Measurements from ENCODE around the gene HMGXB3.

HMGXB3 gene

GRCh38 chr5:149981206-149981605 lies 19.3 kb upstream of the HMGXB3 start:
- Histone ChIP-seq H3K9me3 (no peaks in the 10 kb centered on the region), H3K4me2 (no peak overlapping the region), H3K4me3 (no peak overlapping the region), H3K9ac (no peak overlapping the region), H3K27me3 (no peaks in the 10 kb centered on the region), H3K27ac (no peak overlapping the region), H4K20me1 (no peaks in the 10 kb centered on the region), H3K4me1 (peaks cover 13% of the 10 kb centered on the region), H3K36me3 (peaks cover 48% of the 10 kb centered on the region)
- TF ChIP-seq Cebpa-rat (IDR thresholded peaks at IDR 0.05), result no peak

DNA sequence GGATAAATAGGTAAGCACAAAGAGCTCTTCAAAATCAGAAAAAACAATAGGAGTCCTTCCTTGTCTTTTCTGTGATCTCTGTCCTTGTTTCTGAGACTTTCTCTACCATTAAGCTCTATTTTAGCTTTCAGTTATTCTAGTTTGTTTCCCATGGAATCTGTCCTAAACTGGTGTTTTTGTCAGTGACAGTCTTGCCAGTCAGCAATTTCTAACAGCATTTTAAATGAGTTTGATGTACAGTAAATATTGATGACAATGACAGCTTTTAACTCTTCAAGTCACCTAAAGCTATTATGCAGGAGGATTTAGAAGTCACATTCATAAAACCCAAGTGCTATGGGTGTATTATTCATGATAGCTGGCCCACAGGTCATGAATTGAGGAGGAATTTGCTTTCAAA lies 18.0 kb upstream of the HMGXB3 start:
- H3K9me3 ChIP-seq, result no peaks in the 10 kb centered on the region
- peaks cover 8% of the 10 kb centered on the region for H3K4me1 ChIP-seq
- no peak overlapping the region for H3K4me3 ChIP-seq

GRCh38 chr5:149988126-149988525 lies 12.4 kb upstream of the HMGXB3 start:
- Histone ChIP-seq H3K4me1 (no peaks in the 10 kb centered on the region), H4K20me1 (no peaks in the 10 kb centered on the region), H3K4me3 (no peak overlapping the region), H3K9me3 (no peaks in the 10 kb centered on the region), H3K36me3 (0 out of 2 replicates have a peak, but pooled peaks cover 3% of the 10 kb centered on the region), H3K27ac (no peak overlapping the region), H3K9ac (no peak overlapping the region), H3K27me3 (no peaks in the 10 kb centered on the region), H3K4me2 (no peak overlapping the region)
- TF ChIP-seq Cebpa-rat (IDR thresholded peaks at IDR 0.05), result no peak

More for the DNA sequence above, 18.0 kb upstream of the HMGXB3 start:
- TF ChIP-seq Cebpa-rat (IDR thresholded peaks at IDR 0.05), result no peak
- Histone ChIP-seq H4K20me1 (no peaks in the 10 kb centered on the region), H3K27ac (no peak overlapping the region), H3K4me2 (no peak overlapping the region), H3K9ac (no peak overlapping the region), H3K27me3 (no peaks in the 10 kb centered on the region), H3K36me3 (peaks cover 48% of the 10 kb centered on the region)

DNA sequence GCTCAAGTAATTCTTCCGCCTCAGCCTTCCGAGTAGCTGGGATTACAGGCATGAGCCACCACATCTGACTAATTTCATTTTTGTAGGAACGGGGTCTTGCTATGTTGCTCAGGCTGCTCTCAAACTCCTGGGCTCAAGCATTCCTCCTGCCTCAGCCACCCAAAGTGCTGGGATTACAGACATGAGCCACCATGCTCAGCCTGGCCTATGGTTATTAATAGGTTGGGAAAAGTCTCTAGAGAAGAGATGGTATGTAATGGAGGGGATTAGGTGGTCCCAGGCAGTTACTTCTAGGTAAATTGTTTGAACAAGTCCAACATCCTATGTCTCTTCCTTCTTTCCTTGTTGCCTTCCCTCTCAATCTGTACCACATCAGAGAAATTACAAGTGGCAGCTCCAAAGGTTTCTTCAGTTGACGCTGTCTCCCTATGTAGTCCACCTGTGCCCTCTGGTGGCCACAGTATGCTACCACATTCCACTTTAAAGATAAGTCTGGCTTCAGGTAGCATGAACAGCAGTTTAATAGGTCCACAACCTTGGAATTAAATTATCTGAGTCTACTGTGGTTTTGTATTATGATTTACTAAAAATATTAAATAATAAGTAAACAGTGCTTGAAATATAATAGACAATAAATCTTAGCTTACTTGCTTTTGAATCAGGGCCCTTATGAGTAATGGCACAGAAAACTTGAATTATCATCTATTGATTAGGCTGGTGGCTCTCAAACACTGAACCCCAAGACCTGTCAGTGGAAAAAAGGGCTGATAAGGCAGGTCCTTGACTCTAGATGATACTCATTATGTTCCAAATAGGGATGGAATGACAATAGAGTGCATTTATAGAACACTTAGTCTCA lies 9.8 kb upstream of the HMGXB3 start:
- TF ChIP-seq Cebpa-rat (IDR thresholded peaks at IDR 0.05), result no peak
- H3K36me3 ChIP-seq, result peaks cover 10% of the 10 kb centered on the region

GRCh38 chr5:149993471-149993870 lies 7.1 kb upstream of the HMGXB3 start:
- Histone ChIP-seq H3K9ac (no peak overlapping the region), H3K27ac (no peak overlapping the region), H3K4me1 (no peaks in the 10 kb centered on the region), H3K4me2 (no peak overlapping the region), H4K20me1 (no peaks in the 10 kb centered on the region), H3K9me3 (no peaks in the 10 kb centered on the region), H3K36me3 (peaks cover 15% of the 10 kb centered on the region), H3K27me3 (no peaks in the 10 kb centered on the region), H3K4me3 (no peak overlapping the region)
- TF ChIP-seq Cebpa-rat (IDR thresholded peaks at IDR 0.05), result no peak

More for the DNA sequence above, 9.8 kb upstream of the HMGXB3 start:
- Histone ChIP-seq H3K4me3 (no peak overlapping the region), H3K27me3 (no peaks in the 10 kb centered on the region), H3K4me1 (no peaks in the 10 kb centered on the region), H3K4me2 (no peak overlapping the region), H3K9ac (no peak overlapping the region), H4K20me1 (no peaks in the 10 kb centered on the region), H3K9me3 (no peaks in the 10 kb centered on the region), H3K27ac (no peak overlapping the region)

DNA sequence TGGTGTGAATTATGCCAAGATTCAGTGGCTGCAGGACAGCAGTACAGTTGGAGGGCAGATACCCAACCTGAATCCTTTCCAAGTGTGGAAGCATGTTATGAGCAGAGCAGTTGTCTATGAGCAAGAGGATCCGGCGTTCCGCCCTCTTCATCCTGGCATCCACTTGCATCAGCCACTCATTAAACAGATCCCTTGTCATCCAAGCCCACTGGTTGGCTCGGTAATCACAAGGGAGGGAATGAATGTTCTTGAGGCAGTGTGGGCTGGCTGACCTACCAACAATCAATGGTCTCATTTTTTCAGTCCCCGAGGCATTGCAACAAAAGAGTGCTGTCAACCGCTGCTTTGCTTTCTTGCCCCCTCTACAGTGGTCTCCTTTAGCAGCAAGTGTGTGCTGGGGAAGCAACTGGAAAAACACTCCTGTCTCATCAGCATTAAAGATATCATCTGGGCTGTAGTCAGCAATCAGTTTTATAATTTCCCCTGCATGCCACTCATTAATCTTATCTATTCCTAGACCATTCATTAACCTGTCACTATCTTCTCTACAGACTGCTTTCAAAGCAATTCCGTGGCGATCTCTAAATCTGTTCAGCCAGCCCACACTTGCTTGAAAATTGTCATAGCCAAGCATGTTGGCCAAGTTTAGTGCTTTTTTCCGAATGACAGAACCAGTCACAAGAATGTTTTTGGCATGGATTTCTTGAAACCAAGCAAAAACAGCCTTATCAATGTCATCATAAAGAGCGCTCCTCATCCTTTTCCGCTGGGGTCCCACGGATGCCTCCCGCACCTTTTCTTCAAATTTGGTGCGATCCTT lies 4.9 kb upstream of the HMGXB3 start:
- TF ChIP-seq Cebpa-rat (IDR thresholded peaks at IDR 0.05), result no peak
- no peak overlapping the region for H3K4me2 ChIP-seq
- no peak overlapping the region for H3K9ac ChIP-seq
- H3K4me1 ChIP-seq, result peaks cover 11% of the 10 kb centered on the region
- H3K27ac ChIP-seq, result no peak overlapping the region
- H3K36me3 ChIP-seq, result peaks cover 15% of the 10 kb centered on the region
- no peak overlapping the region for H3K4me3 ChIP-seq
- H3K27me3 ChIP-seq, result no peaks in the 10 kb centered on the region
- H4K20me1 ChIP-seq, result no peaks in the 10 kb centered on the region
- H3K9me3 ChIP-seq, result no peaks in the 10 kb centered on the region

DNA sequence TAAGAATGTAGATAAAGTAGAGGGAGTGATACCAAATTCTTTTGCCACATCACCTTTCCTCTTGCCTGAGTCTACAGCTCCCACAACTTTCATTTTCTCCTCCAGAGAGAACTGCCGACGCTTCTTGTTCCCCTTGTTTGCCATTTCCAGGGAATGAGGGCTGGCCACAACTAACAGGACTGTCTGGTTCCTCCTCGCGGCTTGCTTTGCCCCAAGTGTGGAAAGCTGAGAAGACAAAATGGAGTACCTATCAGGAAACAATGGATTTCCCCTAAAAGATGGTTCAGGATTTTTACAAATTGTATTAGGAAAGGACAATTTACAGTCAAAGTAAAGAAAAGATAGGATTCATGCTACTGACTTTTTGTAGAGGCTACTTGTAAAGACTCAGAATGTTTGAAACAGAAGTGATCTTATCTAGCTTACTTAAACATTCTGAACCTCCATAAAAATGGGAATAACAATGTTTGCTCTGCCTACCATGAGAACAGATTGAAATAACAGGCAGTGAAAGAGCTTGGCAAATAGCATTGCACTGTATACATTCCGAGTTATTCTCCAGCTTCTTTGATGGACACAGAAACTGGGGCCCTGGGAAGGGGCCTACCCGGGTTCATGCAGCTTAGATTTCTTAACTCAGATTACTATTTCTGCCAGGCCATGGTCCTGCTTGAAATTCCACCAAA lies 4.2 kb upstream of the HMGXB3 start:
- H3K9ac ChIP-seq, result no peak overlapping the region
- H3K27me3 ChIP-seq, result no peaks in the 10 kb centered on the region
- H3K4me2 ChIP-seq, result no peak overlapping the region
- H3K9me3 ChIP-seq, result no peaks in the 10 kb centered on the region
- H3K36me3 ChIP-seq, result peaks cover 15% of the 10 kb centered on the region
- H3K4me3 ChIP-seq, result no peak overlapping the region
- H3K4me1 ChIP-seq, result peaks cover 11% of the 10 kb centered on the region
- no peak for TF ChIP-seq Cebpa-rat (IDR thresholded peaks at IDR 0.05)
- no peak overlapping the region for H3K27ac ChIP-seq
- peaks cover 5% of the 10 kb centered on the region; the same call in 1 of the 2 replicates for H4K20me1 ChIP-seq

- peaks cover 25% of the 10 kb centered on the region for H4K20me1 ChIP-seq
- no peak overlapping the region for H3K27ac ChIP-seq
- no peak overlapping the region for H3K4me3 ChIP-seq
- H3K4me1 ChIP-seq, result peaks cover 26% of the 10 kb centered on the region
- no peak for TF ChIP-seq Cebpa-rat (IDR thresholded peaks at IDR 0.05)
- no peak overlapping the region for H3K4me2 ChIP-seq
- H3K36me3 ChIP-seq, result peaks cover 22% of the 10 kb centered on the region
- H3K9ac ChIP-seq, result no peak overlapping the region
- no peaks in the 10 kb centered on the region for H3K27me3 ChIP-seq
- H3K9me3 ChIP-seq, result no peaks in the 10 kb centered on the region
These were observed 2.3 kb upstream of the HMGXB3 start for GRCh38 chr5:149998281-149998680.

DNA sequence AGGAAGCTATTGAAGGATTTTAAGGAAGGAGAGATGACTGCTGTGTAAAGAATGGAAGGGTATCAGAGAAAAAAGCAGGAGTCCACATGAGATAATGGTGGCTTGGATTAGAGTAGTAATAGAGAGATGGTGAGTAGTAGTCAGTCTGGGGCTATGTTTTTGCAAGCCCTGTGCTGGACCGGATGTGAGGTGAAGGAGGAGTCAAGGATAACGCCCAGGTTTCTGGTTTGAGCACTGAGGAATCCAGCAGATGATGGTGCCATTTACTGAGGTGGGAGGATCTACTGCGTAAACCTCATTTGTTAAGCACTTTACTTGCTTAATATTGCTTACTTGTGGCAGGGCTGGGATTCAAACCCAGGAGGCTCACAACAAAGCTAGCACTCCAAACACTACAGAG lies 1.2 kb upstream of the HMGXB3 start:
- Histone ChIP-seq H3K9ac (peak overlapping the region; percentile 97; the same call in 1 of the 2 replicates), H4K20me1 (peaks cover 36% of the 10 kb centered on the region), H3K4me1 (peaks cover 27% of the 10 kb centered on the region), H3K4me3 (peak overlapping the region; percentile 97; the same call in 1 of the 2 replicates), H3K36me3 (peaks cover 32% of the 10 kb centered on the region), H3K27me3 (no peaks in the 10 kb centered on the region), H3K27ac (peak overlapping the region; percentile 97; the same call in 1 of the 2 replicates), H3K9me3 (no peaks in the 10 kb centered on the region), H3K4me2 (peak overlapping the region; percentile 86)
- TF ChIP-seq Cebpa-rat (IDR thresholded peaks at IDR 0.05), result no peak
